A673 (cell line): ENCODE measurements around the gene SLC25A25. TPM values are rescaled to one million over a fixed set of nuclear protein-coding genes. Genes with fewer than 3 reads are reported as not detected.
"Not testable (repeated sequence)": the region's sequence is repeated elsewhere in the genome, so short reads cannot be mapped to it uniquely, and the experiment has no call there.

Experiments used
- BruUV-seq: library from RNA; stranded (reverse); fragments of 400-500 nt; replicated peaks from 2 replicates; lab custom pipeline; 2021; lab: Mats Ljungman, UMichigan
- CTCF ChIA-PET: fragments of 300-600 bp; sonication (Branson Sonifier 250); formaldehyde crosslinking; loops from one replicate; lab custom pipeline; 2022; ENCODE audit warnings: antibody characterized with exemption; lab: Charles Lee
- POLR2A ChIA-PET: fragments of 300-600 bp; sonication (Branson Sonifier 250); formaldehyde crosslinking; loops from one replicate; lab custom pipeline; 2022; ENCODE audit warnings: antibody characterized with exemption; ENCODE audit not compliant: low non-redundant PET; lab: Charles Lee
- DNase-seq: peaks from one replicate; pipeline ENCODE4 v3.0.0-alpha.2; 2015; ENCODE audit warnings: low spot score
- H3K27ac ChIP-seq: fragments of 200-600 bp; sonication (generic); 2 replicates; pipeline ENCODE4 v1.5.1; 2016; ENCODE audit warnings: mixed run types, low read depth, mild to moderate bottlenecking, mixed read lengths, antibody characterized with exemption, low read length; ENCODE audit not compliant: poor library complexity, severe bottlenecking
- H3K27me3 ChIP-seq: fragments of 200-600 bp; sonication (generic); replicated peaks from 2 replicates; pipeline ENCODE4 v1.6.1; 2017; ENCODE audit warnings: mixed run types, low read depth, mild to moderate bottlenecking, mixed read lengths, antibody characterized with exemption, low read length; ENCODE audit not compliant: insufficient read depth, poor library complexity
- H3K36me3 ChIP-seq: fragments of 200-600 bp; sonication (generic); 2 replicates; pipeline ENCODE4 v1.6.1; 2016; ENCODE audit warnings: mixed run types, mild to moderate bottlenecking, mixed read lengths, antibody characterized with exemption, low read length; ENCODE audit not compliant: insufficient read depth, poor library complexity, severe bottlenecking
- H3K4me1 ChIP-seq: fragments of 200-600 bp; sonication (generic); 2 replicates; pipeline ENCODE4 v1.6.1; 2017; ENCODE audit warnings: mixed run types, mild to moderate bottlenecking, mixed read lengths, antibody characterized with exemption, low read length; ENCODE audit not compliant: insufficient read depth, poor library complexity, severe bottlenecking
- H3K4me3 ChIP-seq: fragments of 200-600 bp; sonication (generic); 2 replicates; pipeline ENCODE4 v1.5.1; 2016; ENCODE audit warnings: low read depth, mixed run types, mild to moderate bottlenecking, mixed read lengths, low read length; ENCODE audit not compliant: poor library complexity, severe bottlenecking
- H3K9me3 ChIP-seq: fragments of 200-600 bp; sonication (generic); 2 replicates; pipeline ENCODE4 v1.6.1; 2016; ENCODE audit warnings: mixed run types, low read depth, mild to moderate bottlenecking, mixed read lengths, antibody characterized with exemption, low read length; ENCODE audit not compliant: poor library complexity, severe bottlenecking
- EZH2 ChIP-seq: fragments of 200-600 bp; sonication (generic); IDR thresholded peaks from 2 replicates; pipeline ENCODE4 v1.6.1; 2017; ENCODE audit warnings: borderline replicate concordance, low read depth, mild to moderate bottlenecking, mixed read lengths, antibody characterized with exemption, low read length; ENCODE audit not compliant: poor library complexity, severe bottlenecking
- intact Hi-C: fragments of 100-400 bp; cut with micrococcal nuclease; formaldehyde crosslinking; loops from one replicate; pipeline ENCODE4 v1.10.0; 2022; ENCODE audit not compliant: unreplicated experiment
- total RNA-seq: library from RNA; stranded (reverse); gene quantifications from 2 replicates; pipeline ENCODE4 v1.2.3, GENCODE V29; 2021
- TF ChIP-seq, protein P1 (sequence below): fragments of 300-800, 200-600 bp; sonication (generic); conservative IDR thresholded peaks from 2 replicates; pipeline ENCODE4 v1.5.1; 2017; ENCODE audit warnings: low read depth, mild to moderate bottlenecking, antibody characterized with exemption, low read length, moderate library complexity, mixed read lengths

The SLC25A25 gene
- total RNA-seq, 1 experiment from 2014 or later, result 24.7 TPM

DNA sequence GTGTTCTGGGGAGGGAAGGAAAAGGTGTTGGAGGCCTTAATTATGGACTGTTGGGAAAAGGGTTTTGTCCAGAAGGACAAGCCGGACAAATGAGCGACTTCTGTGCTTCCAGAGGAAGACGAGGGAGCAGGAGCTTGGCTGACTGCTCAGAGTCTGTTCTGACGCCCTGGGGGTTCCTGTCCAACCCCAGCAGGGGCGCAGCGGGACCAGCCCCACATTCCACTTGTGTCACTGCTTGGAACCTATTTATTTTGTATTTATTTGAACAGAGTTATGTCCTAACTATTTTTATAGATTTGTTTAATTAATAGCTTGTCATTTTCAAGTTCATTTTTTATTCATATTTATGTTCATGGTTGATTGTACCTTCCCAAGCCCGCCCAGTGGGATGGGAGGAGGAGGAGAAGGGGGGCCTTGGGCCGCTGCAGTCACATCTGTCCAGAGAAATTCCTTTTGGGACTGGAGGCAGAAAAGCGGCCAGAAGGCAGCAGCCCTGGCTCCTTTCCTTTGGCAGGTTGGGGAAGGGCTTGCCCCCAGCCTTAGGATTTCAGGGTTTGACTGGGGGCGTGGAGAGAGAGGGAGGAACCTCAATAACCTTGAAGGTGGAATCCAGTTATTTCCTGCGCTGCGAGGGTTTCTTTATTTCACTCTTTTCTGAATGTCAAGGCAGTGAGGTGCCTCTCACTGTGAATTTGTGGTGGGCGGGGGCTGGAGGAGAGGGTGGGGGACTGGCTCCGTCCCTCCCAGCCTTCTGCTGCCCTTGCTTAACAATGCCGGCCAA lies 40.4 kb downstream of the SLC25A25 start:
- H3K36me3 ChIP-seq, result peaks cover 45% of the 10 kb centered on the region
- no peaks in the 10 kb centered on the region for H3K4me1 ChIP-seq
- BruUV-seq, result TSS peak; percentile 15
- H3K9me3 ChIP-seq, result no peaks in the 10 kb centered on the region
- H3K27me3 ChIP-seq, result no peaks in the 10 kb centered on the region
- TF ChIP-seq, protein P1, sequence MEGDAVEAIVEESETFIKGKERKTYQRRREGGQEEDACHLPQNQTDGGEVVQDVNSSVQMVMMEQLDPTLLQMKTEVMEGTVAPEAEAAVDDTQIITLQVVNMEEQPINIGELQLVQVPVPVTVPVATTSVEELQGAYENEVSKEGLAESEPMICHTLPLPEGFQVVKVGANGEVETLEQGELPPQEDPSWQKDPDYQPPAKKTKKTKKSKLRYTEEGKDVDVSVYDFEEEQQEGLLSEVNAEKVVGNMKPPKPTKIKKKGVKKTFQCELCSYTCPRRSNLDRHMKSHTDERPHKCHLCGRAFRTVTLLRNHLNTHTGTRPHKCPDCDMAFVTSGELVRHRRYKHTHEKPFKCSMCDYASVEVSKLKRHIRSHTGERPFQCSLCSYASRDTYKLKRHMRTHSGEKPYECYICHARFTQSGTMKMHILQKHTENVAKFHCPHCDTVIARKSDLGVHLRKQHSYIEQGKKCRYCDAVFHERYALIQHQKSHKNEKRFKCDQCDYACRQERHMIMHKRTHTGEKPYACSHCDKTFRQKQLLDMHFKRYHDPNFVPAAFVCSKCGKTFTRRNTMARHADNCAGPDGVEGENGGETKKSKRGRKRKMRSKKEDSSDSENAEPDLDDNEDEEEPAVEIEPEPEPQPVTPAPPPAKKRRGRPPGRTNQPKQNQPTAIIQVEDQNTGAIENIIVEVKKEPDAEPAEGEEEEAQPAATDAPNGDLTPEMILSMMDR, result no peak
- no peak for TF ChIP-seq EZH2
- intact Hi-C loops, result no loop called here
- H3K4me3 ChIP-seq, result no peak overlapping the region
- no peak overlapping the region for H3K27ac ChIP-seq
- ChIA-PET POLR2A (interaction anchor here (0.7 kb wide), 2 partner anchors 43 to 435 kb away, joined by 3 to 6 read pairs; no protein-coding TSS in a partner anchor), CTCF (interaction anchor here (1.0 kb wide), 1 partner anchor 8 kb away, joined by 4 read pairs; no protein-coding TSS in a partner anchor)
- DNase-seq, result no peak

DNA sequence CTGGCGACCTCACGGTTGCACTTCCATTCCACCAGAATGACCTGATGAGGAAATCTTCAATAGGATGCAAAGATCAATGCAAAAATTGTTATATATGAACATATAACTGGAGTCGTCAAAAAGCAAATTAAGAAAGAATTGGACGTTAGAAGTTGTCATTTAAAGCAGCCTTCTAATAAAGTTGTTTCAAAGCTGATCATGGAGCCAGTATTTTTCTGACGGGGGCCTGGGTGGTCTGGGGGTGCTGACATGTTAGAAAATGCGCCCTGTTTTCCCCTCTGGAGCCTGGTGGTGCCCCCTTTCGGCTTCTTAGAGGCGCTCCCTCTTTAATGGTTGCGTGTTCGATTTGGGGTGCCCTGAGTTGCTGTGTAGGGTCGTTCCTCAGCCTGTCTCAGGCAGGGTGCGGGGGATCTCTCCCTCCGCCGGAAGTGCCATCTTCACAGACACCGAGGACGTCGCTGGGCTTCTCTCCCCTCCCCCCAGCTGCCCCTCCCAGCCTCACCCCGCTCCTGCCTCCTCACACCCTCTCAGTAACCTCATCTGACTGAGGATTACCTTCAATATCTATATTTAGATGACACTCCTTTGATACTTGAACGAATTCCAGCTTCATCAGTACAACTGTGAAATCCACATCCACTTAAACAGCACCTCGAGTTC lies 41.1 kb downstream of the SLC25A25 start:
- no peak overlapping the region for H3K27ac ChIP-seq
- intact Hi-C loops, result no loop called here
- no peaks in the 10 kb centered on the region for H3K27me3 ChIP-seq
- H3K36me3 ChIP-seq, result peaks cover 38% of the 10 kb centered on the region
- no peak overlapping the region for H3K4me3 ChIP-seq
- no peaks in the 10 kb centered on the region for H3K4me1 ChIP-seq
- no peak for DNase-seq
- POLR2A ChIA-PET, result no interaction called here
- CTCF ChIA-PET, result no interaction called here
- BruUV-seq, result no TSS peak
- no peak for TF ChIP-seq EZH2
- TF ChIP-seq, protein P1, result no peak
- H3K9me3 ChIP-seq, result no peaks in the 10 kb centered on the region

DNA sequence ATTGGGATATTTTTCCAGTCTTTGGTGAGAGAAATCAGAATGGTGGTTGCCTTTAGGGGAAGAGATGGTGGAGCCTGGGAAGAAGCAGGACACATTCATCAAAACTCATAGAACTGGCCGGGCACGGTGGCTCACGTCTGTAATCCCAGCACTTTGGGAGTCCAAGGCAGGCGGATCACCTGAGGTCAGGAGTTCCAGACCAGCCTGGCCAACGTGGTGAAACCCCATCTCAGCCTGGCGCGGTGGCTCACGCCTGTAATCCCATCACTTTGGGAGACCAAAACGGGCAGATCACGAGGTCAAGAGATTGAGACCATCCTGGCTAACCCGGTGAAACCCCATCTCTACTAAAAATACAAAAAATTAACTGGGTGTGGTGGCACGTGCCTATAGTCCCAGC lies 43.7 kb downstream of the SLC25A25 start:
- DNase-seq, POLR2A ChIA-PET, BruUV-seq, H3K9me3 ChIP-seq, CTCF ChIA-PET, H3K27me3 ChIP-seq, H3K4me3 ChIP-seq, intact Hi-C loops, H3K27ac ChIP-seq, H3K4me1 ChIP-seq: not testable (repeated sequence)
- peaks cover 19% of the 10 kb centered on the region for H3K36me3 ChIP-seq
